ENCODE measurements around the gene OR52N4.
"Not testable (repeated sequence)": the region's sequence is repeated elsewhere in the genome, so short reads cannot be mapped to it uniquely, and the experiment has no call there.

The OR52N4 gene

GRCh38 chr11:5753943-5754342, at the start of gene OR52N4:
OR52N4 (plus strand) TSS chr11:5754243; CDS start chr11:5754741, 498 bp downstream.
- no peak for TF ChIP-seq JUND (IDR thresholded peaks at IDR 0.05; ENCODE audit: low read depth)
- DNase-seq (ENCODE audit: low read depth in 1 of 2, low spot score in 1 of 2): no peak
- in situ Hi-C loops (cut with HindIII; ENCODE audit: low pct_unique_long_range_greater_than_20kb, low sequenced_read_pairs): no loop called here

DNA sequence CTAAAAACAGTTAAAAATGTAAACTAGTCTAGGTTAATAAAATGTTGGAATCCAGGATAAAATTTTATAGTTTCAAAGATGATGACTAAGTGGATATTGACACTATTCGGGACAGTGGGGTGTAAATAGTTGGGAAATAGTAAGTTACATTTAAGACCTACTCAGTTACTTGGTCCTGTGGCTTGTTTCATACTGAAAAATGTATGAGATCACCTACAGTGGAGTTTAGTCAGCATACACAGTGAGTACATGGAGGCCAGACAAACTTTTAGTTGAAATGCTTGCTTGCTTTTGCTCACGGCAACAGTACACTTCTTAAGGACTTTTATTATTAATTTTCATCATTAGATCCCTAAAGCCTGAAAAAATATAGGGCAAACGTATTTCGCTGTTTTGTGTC, 48.4 kb upstream of the OR52N4 start:
- TF ChIP-seq JUND (IDR thresholded peaks at IDR 0.05; ENCODE audit: low read depth): no peak
- in situ Hi-C loops (cut with HindIII; ENCODE audit: low pct_unique_long_range_greater_than_20kb, low sequenced_read_pairs): no loop called here
- DNase-seq (ENCODE audit: low read depth in 1 of 2, low spot score in 1 of 2): no peak

DNA sequence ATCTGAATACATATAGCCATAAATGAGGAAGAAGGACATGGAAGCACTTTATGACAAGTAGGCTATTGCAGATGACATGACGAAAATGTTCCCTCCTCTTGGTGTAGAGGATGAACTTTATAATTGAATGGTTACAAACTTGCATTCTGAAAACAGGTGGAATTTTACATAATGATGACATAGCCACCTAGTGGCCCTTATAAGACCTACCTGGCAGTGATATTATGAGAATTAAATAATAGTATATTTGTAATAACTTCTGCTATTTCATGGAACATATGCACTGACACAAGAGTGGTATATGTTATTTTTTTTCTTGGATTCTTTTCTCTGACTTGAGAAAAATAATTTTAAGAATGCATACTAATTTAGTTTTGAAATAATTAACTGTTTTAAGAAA, 41.5 kb upstream of the OR52N4 start:
- peak in 1 of 2 experiments; percentile 15 for DNase-seq (ENCODE audit: low read depth in 1 of 2, low spot score in 1 of 2)

DNA sequence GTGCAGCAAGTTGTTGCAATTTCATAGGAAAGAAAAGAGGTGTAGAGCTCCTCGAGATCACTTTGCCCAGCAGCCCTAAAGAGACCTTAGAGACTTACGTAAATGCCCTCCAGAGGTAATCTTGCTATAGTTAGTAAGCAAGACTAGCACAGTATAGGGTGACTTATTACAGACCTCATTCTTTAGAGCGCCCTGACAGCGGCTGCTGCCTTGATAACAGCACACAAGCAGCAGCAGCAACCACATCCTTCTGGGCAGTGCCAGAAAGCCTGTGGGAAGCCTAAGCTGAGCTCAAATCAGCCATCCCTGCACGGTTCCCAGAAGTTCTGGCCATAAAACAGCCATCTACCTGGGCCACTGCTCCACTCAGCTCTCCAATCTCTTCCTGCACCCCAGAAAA, 40.3 kb upstream of the OR52N4 start:
- TF ChIP-seq JUND (IDR thresholded peaks at IDR 0.05; ENCODE audit: low read depth): no peak
- no peak for DNase-seq (ENCODE audit: low read depth in 1 of 2, low spot score in 1 of 2)
- in situ Hi-C loops (cut with HindIII; ENCODE audit: low pct_unique_long_range_greater_than_20kb, low sequenced_read_pairs): no loop called here

More for the DNA sequence above, 41.5 kb upstream of the OR52N4 start:
- in situ Hi-C loops (cut with HindIII; ENCODE audit: low pct_unique_long_range_greater_than_20kb, low sequenced_read_pairs): no loop called here
- TF ChIP-seq JUND (IDR thresholded peaks at IDR 0.05; ENCODE audit: low read depth): no peak

DNA sequence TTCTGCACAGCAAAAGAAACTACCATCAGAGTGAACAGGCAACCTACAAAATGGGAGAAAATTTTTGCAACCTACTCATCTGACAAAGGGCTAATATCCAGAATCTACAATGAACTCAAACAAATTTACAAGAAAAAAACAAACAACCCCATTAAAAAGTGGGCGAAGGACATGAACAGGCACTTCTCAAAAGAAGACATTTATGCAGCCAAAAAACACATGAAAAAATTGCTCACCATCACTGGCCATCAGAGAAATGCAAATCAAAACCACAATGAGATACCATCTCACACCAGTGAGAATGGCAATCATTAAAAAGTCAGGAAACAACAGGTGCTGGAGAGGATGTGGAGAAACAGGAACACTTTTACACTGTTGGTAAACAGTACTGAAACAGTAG, 37.5 kb upstream of the OR52N4 start:
- in situ Hi-C loops (cut with HindIII; ENCODE audit: low pct_unique_long_range_greater_than_20kb, low sequenced_read_pairs); DNase-seq (ENCODE audit: low read depth in 1 of 2, low spot score in 1 of 2): not testable (repeated sequence)

GRCh38 chr11:5719703-5720495, 34.1 kb upstream of the OR52N4 start:
- no peak for TF ChIP-seq JUND (IDR thresholded peaks at IDR 0.05; ENCODE audit: low read depth)
- in situ Hi-C loops (cut with HindIII; ENCODE audit: low pct_unique_long_range_greater_than_20kb, low sequenced_read_pairs): no loop called here
- DNase-seq (ENCODE audit: low read depth in 1 of 2, low spot score in 1 of 2): no peak

GRCh38 chr11:5722622-5723021, 31.4 kb upstream of the OR52N4 start:
- no peak for DNase-seq (ENCODE audit: low read depth in 1 of 2, low spot score in 1 of 2)
- in situ Hi-C loops (cut with HindIII; ENCODE audit: low pct_unique_long_range_greater_than_20kb, low sequenced_read_pairs): no loop called here
- TF ChIP-seq JUND (IDR thresholded peaks at IDR 0.05; ENCODE audit: low read depth): no peak

GRCh38 chr11:5726351-5726750, 27.7 kb upstream of the OR52N4 start:
- DNase-seq (ENCODE audit: low read depth in 1 of 2, low spot score in 1 of 2): no peak
- no peak for TF ChIP-seq JUND (IDR thresholded peaks at IDR 0.05; ENCODE audit: low read depth)
- in situ Hi-C loops (cut with HindIII; ENCODE audit: low pct_unique_long_range_greater_than_20kb, low sequenced_read_pairs): no loop called here

DNA sequence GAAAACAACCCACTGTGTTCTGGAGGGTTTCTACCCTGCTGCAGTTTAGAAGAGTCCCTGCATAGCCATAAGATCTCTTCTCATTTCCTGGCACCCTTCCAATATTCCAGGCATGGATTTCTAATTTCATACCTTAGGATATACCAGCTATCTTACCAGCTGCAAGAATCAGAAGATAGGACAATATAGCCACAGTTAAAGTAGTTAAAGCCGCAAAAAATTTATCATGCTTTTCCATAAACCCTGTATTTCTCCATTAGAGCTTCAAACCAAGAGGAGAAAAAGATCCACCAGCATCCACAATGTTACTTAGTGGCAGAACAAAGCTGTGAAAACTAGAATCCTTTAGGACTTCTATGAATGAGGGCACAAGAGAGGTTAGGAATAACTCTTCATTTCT, 26.4 kb upstream of the OR52N4 start:
- no peak for DNase-seq (ENCODE audit: low read depth in 1 of 2, low spot score in 1 of 2)
- in situ Hi-C loops (cut with HindIII; ENCODE audit: low pct_unique_long_range_greater_than_20kb, low sequenced_read_pairs): no loop called here
- no peak for TF ChIP-seq JUND (IDR thresholded peaks at IDR 0.05; ENCODE audit: low read depth)

DNA sequence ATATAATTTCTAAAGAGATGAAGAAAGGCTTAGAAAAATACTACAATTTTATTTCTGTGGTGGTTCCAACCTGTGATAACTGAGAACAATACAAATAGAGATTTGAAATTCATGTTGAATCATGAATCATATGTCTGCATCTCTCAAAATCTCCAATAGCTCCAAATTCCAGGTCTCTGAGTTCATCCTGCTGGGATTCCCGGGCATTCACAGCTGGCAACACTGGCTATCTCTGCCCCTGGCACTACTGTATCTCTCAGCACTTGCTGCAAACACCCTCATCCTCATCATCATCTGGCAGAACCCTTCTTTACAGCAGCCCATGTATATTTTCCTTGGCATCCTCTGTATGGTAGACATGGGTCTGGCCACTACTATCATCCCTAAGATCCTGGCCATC, 17.6 kb upstream of the OR52N4 start, which contains the start of gene OR56B1:
Gene OR56B1 (plus strand): TSS at position 53 of the 400 bp plus-strand sequence. CDS start 69 bp downstream, at position 122.
- in situ Hi-C loops (cut with HindIII; ENCODE audit: low pct_unique_long_range_greater_than_20kb, low sequenced_read_pairs): no loop called here
- DNase-seq (ENCODE audit: low read depth in 1 of 2, low spot score in 1 of 2): no peak

GRCh38 chr11:5737091-5737490, 17.0 kb upstream of the OR52N4 start:
- TF ChIP-seq JUND (IDR thresholded peaks at IDR 0.05; ENCODE audit: low read depth): no peak
- DNase-seq (ENCODE audit: low read depth in 1 of 2, low spot score in 1 of 2): no peak
- in situ Hi-C loops (cut with HindIII; ENCODE audit: low pct_unique_long_range_greater_than_20kb, low sequenced_read_pairs): no loop called here

More for the DNA sequence above, 17.6 kb upstream of the OR52N4 start, which contains the start of gene OR56B1:
- TF ChIP-seq JUND (IDR thresholded peaks at IDR 0.05; ENCODE audit: low read depth): no peak

- TF ChIP-seq JUND (IDR thresholded peaks at IDR 0.05; ENCODE audit: low read depth): no peak
- no peak for DNase-seq (ENCODE audit: low read depth in 1 of 2, low spot score in 1 of 2)
- in situ Hi-C loops (cut with HindIII; ENCODE audit: low pct_unique_long_range_greater_than_20kb, low sequenced_read_pairs): no loop called here
Measured at GRCh38 chr11:5737670-5738392, 16.2 kb upstream of the OR52N4 start.

DNA sequence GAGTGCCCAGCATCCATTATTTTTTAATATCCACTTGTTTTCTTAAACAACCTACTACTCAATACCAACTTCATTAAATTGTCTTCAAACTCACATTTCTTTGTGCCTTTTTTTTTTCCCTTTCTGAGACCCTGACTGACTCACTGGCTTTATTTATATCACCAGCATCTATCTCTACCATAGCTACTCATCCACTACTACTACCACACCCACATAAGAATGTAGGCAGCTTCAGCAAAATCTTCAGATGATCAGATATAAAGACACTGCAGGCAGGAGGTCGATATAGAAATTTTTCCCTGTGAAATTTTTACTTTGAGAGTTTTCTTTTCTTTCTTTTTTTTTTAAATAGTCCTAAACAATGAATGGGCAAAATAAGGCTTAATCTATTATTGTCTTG, 15.6 kb upstream of the OR52N4 start:
- in situ Hi-C loops (cut with HindIII; ENCODE audit: low pct_unique_long_range_greater_than_20kb, low sequenced_read_pairs): no loop called here
- no peak for TF ChIP-seq JUND (IDR thresholded peaks at IDR 0.05; ENCODE audit: low read depth)
- DNase-seq (ENCODE audit: low read depth in 1 of 2, low spot score in 1 of 2): no peak

All from T47D (cell line).